OCI-LY7 (cell line): ENCODE measurements around the gene POU6F2. TPM values are rescaled to one million over a fixed set of nuclear protein-coding genes. Genes with fewer than 3 reads are reported as not detected.

Source experiments
- BruUV-seq: library from RNA; stranded (reverse); fragments of 400-500 nt; replicated peaks from 2 replicates; lab custom pipeline; 2021; lab: Mats Ljungman, UMichigan
- CTCF ChIA-PET: fragments of 300-600 bp; sonication (Branson Sonifier 250); formaldehyde crosslinking; loops from one replicate; lab custom pipeline; 2022; ENCODE audit warnings: antibody characterized with exemption; ENCODE audit not compliant: unreplicated experiment; lab: Charles Lee
- POLR2A ChIA-PET: fragments of 300-600 bp; sonication (Branson Sonifier 250); formaldehyde crosslinking; loops from one replicate; lab custom pipeline; 2022; ENCODE audit warnings: antibody characterized with exemption; lab: Charles Lee
- DNase-seq: peaks from one replicate; pipeline ENCODE4 v3.0.0-alpha.2; 2015; ENCODE audit warnings: low spot score
- H2AFZ ChIP-seq: fragments of 200-600 bp; sonication (generic), shearing (Covaris generic); 2 replicates; pipeline ENCODE4 v1.6.1; 2014; ENCODE audit warnings: mild to moderate bottlenecking, antibody characterized with exemption, low read length, moderate library complexity
- H3K27ac ChIP-seq: fragments of 200-600 bp; sonication (generic); 2 replicates; pipeline ENCODE4 v1.5.1; 2014; ENCODE audit warnings: mixed run types, low read depth, mild to moderate bottlenecking, moderate library complexity, low read length, inconsistent platforms; ENCODE audit not compliant: poor library complexity, severe bottlenecking
- H3K36me3 ChIP-seq: fragments of 200-600 bp; sonication (generic); 2 replicates; pipeline ENCODE4 v1.6.1; 2014; ENCODE audit warnings: mild to moderate bottlenecking, antibody characterized with exemption, low read length, moderate library complexity, mixed read lengths; ENCODE audit not compliant: insufficient read depth
- H3K4me1 ChIP-seq: fragments of 200-600 bp; sonication (generic); 2 replicates; pipeline ENCODE4 v1.5.1; 2014; ENCODE audit warnings: mild to moderate bottlenecking, low read length; ENCODE audit not compliant: insufficient read depth, poor library complexity, severe bottlenecking
- H3K4me2 ChIP-seq: fragments of 200-600 bp; sonication (generic); 2 replicates; pipeline ENCODE4 v1.6.1; 2014; ENCODE audit warnings: mild to moderate bottlenecking, low read length
- H3K4me3 ChIP-seq: fragments of 200-600 bp; sonication (generic); 2 replicates; pipeline ENCODE4 v1.5.1; 2014; ENCODE audit warnings: mild to moderate bottlenecking, low read depth, low read length; ENCODE audit not compliant: poor library complexity, severe bottlenecking
- H3K79me2 ChIP-seq: fragments of 200-600 bp; sonication (generic); 2 replicates; pipeline ENCODE4 v1.6.1; 2016; ENCODE audit warnings: low read depth, mild to moderate bottlenecking, low read length, moderate library complexity, mixed read lengths; ENCODE audit not compliant: insufficient read depth
- H3K9me2 ChIP-seq: fragments of 200-600 bp; sonication (generic); 2 replicates; pipeline ENCODE4 v1.6.1; 2016; ENCODE audit warnings: mild to moderate bottlenecking, low read length, mixed read lengths; ENCODE audit not compliant: insufficient read depth
- H3K9me3 ChIP-seq: fragments of 200-600 bp; sonication (generic); 2 replicates; pipeline ENCODE4 v1.6.1; 2014; ENCODE audit warnings: mild to moderate bottlenecking, mixed run types, low read length, mixed read lengths
- H4K20me1 ChIP-seq: fragments of 200-600 bp; sonication (generic); 2 replicates; pipeline ENCODE4 v1.6.1; 2014; ENCODE audit warnings: mild to moderate bottlenecking, antibody characterized with exemption, low read length, moderate library complexity, mixed read lengths; ENCODE audit not compliant: insufficient read depth
- CTCF ChIP-seq: fragments of 200-600 bp; sonication (generic); conservative IDR thresholded peaks from 2 replicates; pipeline ENCODE4 v1.5.1; 2014; ENCODE audit warnings: mild to moderate bottlenecking, antibody characterized with exemption, low read length, moderate library complexity, mixed read lengths
- EZH2phosphoT487 ChIP-seq: fragments of 200-600 bp; sonication (generic); IDR thresholded peaks from 2 replicates; pipeline ENCODE4 v1.6.1; 2018; ENCODE audit warnings: low read depth, borderline replicate concordance, mild to moderate bottlenecking, mixed run types, antibody characterized with exemption, low read length, moderate library complexity, mixed read lengths
- intact Hi-C: fragments of 100-400 bp; cut with micrococcal nuclease; formaldehyde crosslinking; loops from one replicate; pipeline ENCODE4 v1.10.0; 2022; ENCODE audit not compliant: unreplicated experiment
- total RNA-seq, 2 experiments: library from RNA; depleted of rRNA in 1 of 2; stranded (reverse); fragments of >200 nt in 1 of 2; shearing (Covaris generic) in 1 of 2; gene quantifications; 2 replicates each; pipeline ENCODE4 v1.2.3, GENCODE V29; 2014 to 2022

The POU6F2 gene
- total RNA-seq, 2 experiments from 2014 or later: 0.40 TPM; not detected in 1

- Histone ChIP-seq H4K20me1 (no peaks in the 10 kb centered on the region), H3K9me2 (no peaks in the 10 kb centered on the region), H3K36me3 (no peaks in the 10 kb centered on the region), H3K27ac (no peak overlapping the region), H2AFZ (no peak overlapping the region), H3K4me3 (no peak overlapping the region), H3K9me3 (no peaks in the 10 kb centered on the region), H3K79me2 (no peaks in the 10 kb centered on the region), H3K4me1 (no peaks in the 10 kb centered on the region), H3K4me2 (no peak overlapping the region)
- CTCF ChIA-PET: no interaction called here
- POLR2A ChIA-PET: interaction anchor here (0.5 kb wide), 1 partner anchor 13 kb away, joined by 4 read pairs; no protein-coding TSS in a partner anchor
- no TSS peak for BruUV-seq
- intact Hi-C loops: no loop called here
- DNase-seq: no peak
- no peak for TF ChIP-seq EZH2phosphoT487
- no peak for TF ChIP-seq CTCF
Observed at GRCh38 chr7:39399458-39399857, 421.7 kb downstream of the POU6F2 start.

- ChIA-PET POLR2A (no interaction called here), CTCF (no interaction called here)
- no peaks in the 10 kb centered on the region for H3K9me3 ChIP-seq
- H2AFZ ChIP-seq: no peak overlapping the region
- H3K36me3 ChIP-seq: no peaks in the 10 kb centered on the region
- no peaks in the 10 kb centered on the region for H3K9me2 ChIP-seq
- no peak overlapping the region for H3K27ac ChIP-seq
- BruUV-seq: no TSS peak
- no peak for TF ChIP-seq EZH2phosphoT487
- TF ChIP-seq CTCF: no peak
- H3K4me1 ChIP-seq: no peaks in the 10 kb centered on the region
- no peak overlapping the region for H3K4me2 ChIP-seq
- H4K20me1 ChIP-seq: no peaks in the 10 kb centered on the region
- intact Hi-C loops: no loop called here
- no peak overlapping the region for H3K4me3 ChIP-seq
- DNase-seq: no peak
- no peaks in the 10 kb centered on the region for H3K79me2 ChIP-seq
Observed at GRCh38 chr7:39399986-39400385, 422.3 kb downstream of the POU6F2 start.

- TF ChIP-seq CTCF (no peak), EZH2phosphoT487 (no peak)
- Histone ChIP-seq H3K36me3 (no peaks in the 10 kb centered on the region), H3K9me3 (no peaks in the 10 kb centered on the region), H3K9me2 (no peaks in the 10 kb centered on the region), H3K4me2 (no peak overlapping the region), H4K20me1 (no peaks in the 10 kb centered on the region), H2AFZ (no peak overlapping the region), H3K4me3 (no peak overlapping the region), H3K27ac (no peak overlapping the region), H3K79me2 (no peaks in the 10 kb centered on the region), H3K4me1 (no peaks in the 10 kb centered on the region)
- ChIA-PET POLR2A (no interaction called here), CTCF (no interaction called here)
- intact Hi-C loops: no loop called here
- DNase-seq: no peak
- BruUV-seq: no TSS peak
Observed at GRCh38 chr7:39400836-39401235, 423.1 kb downstream of the POU6F2 start.
